ENCODE measurements around the gene SPRING1.

DNA sequence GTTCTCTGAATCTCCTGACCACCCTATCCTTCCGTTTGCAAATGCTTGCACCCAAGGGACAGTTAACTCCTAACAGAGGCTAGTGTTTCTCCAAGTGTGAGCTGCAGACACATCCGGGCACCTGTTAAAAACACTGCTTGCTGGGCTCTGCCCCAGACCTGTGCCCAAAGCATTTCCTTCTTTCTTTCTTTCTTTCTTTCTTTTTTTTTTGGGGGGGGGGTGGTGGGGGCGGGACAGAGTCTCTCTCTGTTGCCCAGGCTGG is 42.5 kb downstream of the SPRING1 start:
- no peak for TF ChIP-seq ZNF121 (CRISPR knock-in tag; IDR thresholded peaks at IDR 0.05)
- TF ChIP-seq CEBPG (CRISPR knock-in tag; IDR thresholded peaks at IDR 0.05), result no peak
- TF ChIP-seq NFYB (CRISPR knock-in tag; IDR thresholded peaks at IDR 0.05), result no peak
- TF ChIP-seq ZNF143 (CRISPR knock-in tag; IDR thresholded peaks at IDR 0.05), result no peak
- TF ChIP-seq, protein P1, sequence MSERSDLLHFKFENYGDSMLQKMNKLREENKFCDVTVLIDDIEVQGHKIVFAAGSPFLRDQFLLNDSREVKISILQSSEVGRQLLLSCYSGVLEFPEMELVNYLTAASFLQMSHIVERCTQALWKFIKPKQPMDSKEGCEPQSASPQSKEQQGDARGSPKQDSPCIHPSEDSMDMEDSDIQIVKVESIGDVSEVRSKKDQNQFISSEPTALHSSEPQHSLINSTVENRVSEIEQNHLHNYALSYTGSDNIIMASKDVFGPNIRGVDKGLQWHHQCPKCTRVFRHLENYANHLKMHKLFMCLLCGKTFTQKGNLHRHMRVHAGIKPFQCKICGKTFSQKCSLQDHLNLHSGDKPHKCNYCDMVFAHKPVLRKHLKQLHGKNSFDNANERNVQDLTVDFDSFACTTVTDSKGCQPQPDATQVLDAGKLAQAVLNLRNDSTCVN (CRISPR knock-in tag; IDR thresholded peaks at IDR 0.05; ENCODE audit: borderline replicate concordance), result no peak
- no peak for TF ChIP-seq POLR2AphosphoS5 (IDR thresholded peaks at IDR 0.05; ENCODE audit: low read depth, low read length)

Data from HepG2 (cell line).